ENCODE results near the gene GP1BB.
"Not testable (repeated sequence)": the region's sequence is repeated elsewhere in the genome, so short reads cannot be mapped to it uniquely, and the experiment has no call there.

GP1BB gene

GRCh38 chr22:19693981-19694670 lies 29.2 kb upstream of the GP1BB start:
- no peak for DNase-seq

GRCh38 chr22:19694696-19695095 lies 28.6 kb upstream of the GP1BB start:
- DNase-seq: no peak

GRCh38 chr22:19696504-19697276 lies 26.6 kb upstream of the GP1BB start:
- no peak for DNase-seq

GRCh38 chr22:19697871-19698270 lies 25.5 kb upstream of the GP1BB start:
- DNase-seq: not testable (repeated sequence)

- DNase-seq: no peak
Observed at GRCh38 chr22:19700790-19701419, 22.4 kb upstream of the GP1BB start.

GRCh38 chr22:19701420-19702145 lies 21.8 kb upstream of the GP1BB start:
- DNase-seq: no peak

GRCh38 chr22:19703869-19704268 lies 19.5 kb upstream of the GP1BB start:
- DNase-seq: no peak

- DNase-seq: no peak
Observed at GRCh38 chr22:19704355-19705015, 18.9 kb upstream of the GP1BB start.

- no peak for DNase-seq
Observed at GRCh38 chr22:19705181-19705934, 18.0 kb upstream of the GP1BB start.

- DNase-seq: no peak
Observed at GRCh38 chr22:19706661-19707151, 16.6 kb upstream of the GP1BB start.

- no peak for DNase-seq
Observed at GRCh38 chr22:19707347-19708290, 15.7 kb upstream of the GP1BB start.

GRCh38 chr22:19708321-19709011 lies 14.9 kb upstream of the GP1BB start:
- no peak for DNase-seq

- no peak for DNase-seq
Observed at GRCh38 chr22:19709063-19709769, 14.1 kb upstream of the GP1BB start.

GRCh38 chr22:19710020-19710768 lies 13.1 kb upstream of the GP1BB start:
- no peak for DNase-seq

- no peak for DNase-seq
Observed at GRCh38 chr22:19710769-19711106, 12.6 kb upstream of the GP1BB start.

GRCh38 chr22:19713245-19713644 lies 10.1 kb upstream of the GP1BB start:
- DNase-seq: no peak

GRCh38 chr22:19713650-19714311 lies 9.6 kb upstream of the GP1BB start:
- DNase-seq: no peak
